GM18517 (cell line): ENCODE measurements around the gene MAST2.
A peak's percentile ranks its signal among the peaks of the same experiment; 100 is the strongest.
"Not testable (repeated sequence)": the region's sequence is repeated elsewhere in the genome, so short reads cannot be mapped to it uniquely, and the experiment has no call there.

ENCODE experiments used
- ATAC-seq: cut with Tn5 transposase; IDR thresholded peaks from one replicate; pipeline ENCODE4 v1.9.1; 2021; ENCODE audit warnings: mild to moderate bottlenecking, moderate library complexity; ENCODE audit not compliant: unreplicated experiment

The MAST2 gene

DNA sequence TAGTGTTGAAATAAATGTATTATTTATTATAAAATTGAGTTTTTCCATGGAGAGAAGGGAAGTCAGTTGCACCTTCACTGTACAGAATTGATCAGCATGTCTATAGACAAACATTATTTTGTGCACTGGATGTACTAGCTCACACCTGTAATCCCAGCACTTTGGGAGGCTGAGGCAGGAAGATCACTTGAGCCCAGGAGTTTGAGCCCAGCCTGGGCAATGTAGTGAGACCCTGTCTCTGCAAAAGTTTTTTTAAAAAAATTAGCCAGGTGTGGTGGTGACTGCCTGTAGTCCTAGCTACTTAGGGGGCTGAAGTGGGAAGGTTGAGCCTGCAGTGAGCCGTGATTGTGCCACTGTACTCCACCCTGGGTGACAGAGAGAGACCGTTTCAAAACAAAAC lies 87.7 kb downstream of the MAST2 start:
- no peak for ATAC-seq

DNA sequence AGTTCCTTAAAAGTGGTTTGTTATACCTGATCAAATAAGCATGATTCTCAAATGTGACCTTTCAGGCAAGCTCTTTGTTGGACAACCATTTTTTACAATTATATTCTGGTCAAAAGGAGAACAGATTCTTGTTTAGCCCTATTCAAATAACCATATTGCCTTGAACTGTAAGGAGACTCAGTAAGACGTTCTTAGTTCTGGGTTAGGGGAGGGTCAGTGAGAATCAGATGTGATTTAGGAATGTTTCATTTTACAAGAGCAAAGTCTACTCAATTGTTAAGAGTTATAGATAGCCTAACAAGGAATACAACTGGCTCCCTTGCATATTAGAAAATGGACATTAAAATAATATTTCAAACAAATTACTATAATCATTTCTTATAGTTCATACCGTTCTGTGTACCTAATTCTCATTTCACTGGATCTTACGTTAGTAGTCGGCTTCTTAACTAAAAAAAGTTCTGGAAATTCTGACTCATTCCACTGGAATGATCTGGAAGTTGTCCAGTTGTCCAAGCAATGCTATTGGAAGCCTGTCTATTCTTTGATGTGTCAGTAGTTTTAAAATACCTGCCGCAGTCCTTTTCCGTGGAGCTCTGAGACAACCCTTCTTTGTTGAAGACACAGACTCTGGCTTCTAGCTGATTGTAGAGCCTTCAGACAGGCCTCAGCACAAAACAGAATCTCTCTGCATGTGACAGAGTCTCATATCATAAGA lies 88.8 kb downstream of the MAST2 start:
- ATAC-seq, result no peak

GRCh38 chr1:45894331-45894730 lies 90.9 kb downstream of the MAST2 start:
- ATAC-seq, result no peak

GRCh38 chr1:45894921-45895320 lies 91.5 kb downstream of the MAST2 start:
- ATAC-seq, result no peak

DNA sequence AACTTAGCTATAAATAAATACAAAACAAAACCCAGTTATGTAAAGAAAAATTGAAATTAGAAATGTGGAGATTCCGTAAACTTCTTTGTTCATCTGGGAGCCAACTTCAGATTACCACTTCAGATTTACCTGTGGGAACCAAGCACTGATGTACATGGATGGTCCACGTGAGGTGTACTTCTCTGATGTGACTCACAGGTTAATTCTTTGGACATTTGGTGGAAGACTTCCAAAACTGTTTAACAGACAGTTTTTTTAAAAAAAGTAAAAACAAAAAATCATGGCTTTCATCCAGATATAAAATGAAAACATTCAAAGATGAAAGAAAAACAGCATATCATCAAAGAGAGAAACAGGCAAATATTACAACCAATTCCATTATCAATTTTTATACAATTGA lies 92.0 kb downstream of the MAST2 start:
- no peak for ATAC-seq

DNA sequence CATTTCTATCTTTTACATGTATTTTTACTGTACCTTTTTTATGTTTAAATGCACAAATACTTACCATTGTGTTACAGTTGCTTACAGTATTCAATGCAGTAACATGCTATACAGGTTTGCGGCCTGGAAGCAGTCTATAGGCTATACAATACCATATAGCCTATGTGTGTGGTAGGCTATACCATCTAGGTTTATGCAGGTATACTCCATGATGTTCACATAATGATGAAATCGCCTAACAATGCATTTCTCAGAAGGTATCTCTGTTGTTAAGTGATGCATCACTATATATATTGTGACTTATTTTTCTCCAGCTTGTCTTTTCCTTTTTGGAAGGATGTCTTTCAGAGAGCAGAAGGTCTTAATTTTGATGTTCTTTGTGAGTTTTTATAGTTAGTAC lies 103.5 kb downstream of the MAST2 start:
- no peak for ATAC-seq

GRCh38 chr1:45908611-45909140 lies 105.3 kb downstream of the MAST2 start:
- ATAC-seq, result no peak

- no peak for ATAC-seq
Measured at GRCh38 chr1:45911634-45912033, 108.2 kb downstream of the MAST2 start.

DNA sequence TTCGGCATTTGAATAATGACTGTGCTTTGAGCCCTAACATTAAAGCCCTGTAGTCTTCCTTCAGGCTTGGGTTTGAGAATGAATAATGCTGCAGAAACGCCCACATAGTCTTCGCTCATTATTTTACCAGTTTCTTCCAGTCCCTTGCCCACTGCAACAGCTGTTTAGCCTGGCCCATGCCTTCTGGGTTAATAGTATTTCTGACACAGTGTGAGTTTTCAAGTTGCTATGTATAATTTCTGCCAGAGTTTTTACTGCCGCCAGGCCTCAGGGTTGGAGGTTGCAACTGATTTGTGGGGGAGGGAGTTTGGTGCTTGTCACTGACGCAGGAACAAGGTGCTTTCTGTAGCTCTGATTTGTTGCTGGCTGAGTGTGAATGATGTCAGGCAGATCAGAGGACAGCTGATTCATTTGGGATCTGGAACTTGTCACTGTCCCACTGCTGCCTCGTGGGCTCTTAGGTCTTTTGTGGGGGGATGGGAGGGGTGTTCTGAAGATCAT lies 109.8 kb downstream of the MAST2 start:
- ATAC-seq, result peak; percentile 75

GRCh38 chr1:45913731-45914501 lies 110.5 kb downstream of the MAST2 start:
- ATAC-seq, result no peak

- no peak for ATAC-seq
Measured at GRCh38 chr1:45914836-45915235, 111.4 kb downstream of the MAST2 start.

- ATAC-seq, result no peak
Measured at GRCh38 chr1:45922374-45922773, 119.0 kb downstream of the MAST2 start.

DNA sequence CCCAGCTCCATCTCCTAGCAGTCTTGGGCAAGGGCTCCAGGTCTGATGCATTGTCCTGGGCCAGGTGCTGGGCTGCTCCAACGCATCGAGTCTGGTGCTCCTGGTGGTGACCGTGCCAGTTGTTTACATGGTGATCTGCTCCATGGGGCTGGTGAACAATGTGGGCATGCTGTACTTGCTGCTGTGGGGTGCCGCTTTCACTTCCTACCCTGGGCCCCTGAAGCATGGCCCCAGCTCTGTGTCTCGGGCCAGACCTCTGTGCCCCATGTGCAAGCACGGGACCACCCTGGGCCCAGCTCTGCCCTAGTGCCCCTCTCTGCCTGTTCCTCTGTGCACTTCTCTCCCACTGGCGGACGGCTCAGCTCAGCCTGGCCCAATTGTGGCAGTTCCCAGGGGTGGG lies 119.4 kb downstream of the MAST2 start:
- no peak for ATAC-seq

GRCh38 chr1:45923343-45923742 lies 119.9 kb downstream of the MAST2 start:
- no peak for ATAC-seq

GRCh38 chr1:45924736-45925135 lies 121.3 kb downstream of the MAST2 start:
- no peak for ATAC-seq

DNA sequence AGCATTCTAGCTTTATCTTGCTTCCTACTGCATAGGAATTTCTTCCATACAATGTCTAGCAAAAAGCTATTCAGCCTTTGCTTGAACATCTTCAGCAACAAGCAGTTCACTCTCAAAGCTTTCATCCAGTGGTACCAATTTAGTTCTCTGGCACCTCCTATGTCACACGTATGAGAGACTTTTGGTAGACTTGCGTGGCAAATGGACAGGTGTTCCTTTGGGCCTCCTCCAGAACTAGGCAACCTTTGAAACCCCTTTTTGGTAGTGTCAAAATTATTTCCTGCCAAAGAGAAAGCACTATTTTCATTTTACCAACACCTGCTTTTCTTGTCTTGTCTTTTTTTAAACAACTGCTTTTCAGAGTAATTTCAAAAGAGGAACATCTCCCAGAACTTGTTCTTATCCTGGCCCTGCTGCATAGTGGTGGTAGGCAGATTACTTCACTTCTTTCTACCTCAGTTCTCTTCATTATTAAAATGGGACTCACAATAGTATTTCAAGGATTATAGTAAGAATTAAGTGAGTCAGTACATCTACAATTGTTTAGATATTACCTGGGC lies 122.4 kb downstream of the MAST2 start:
- ATAC-seq, result no peak

GRCh38 chr1:45926330-45926729 lies 122.9 kb downstream of the MAST2 start:
- ATAC-seq, result no peak

DNA sequence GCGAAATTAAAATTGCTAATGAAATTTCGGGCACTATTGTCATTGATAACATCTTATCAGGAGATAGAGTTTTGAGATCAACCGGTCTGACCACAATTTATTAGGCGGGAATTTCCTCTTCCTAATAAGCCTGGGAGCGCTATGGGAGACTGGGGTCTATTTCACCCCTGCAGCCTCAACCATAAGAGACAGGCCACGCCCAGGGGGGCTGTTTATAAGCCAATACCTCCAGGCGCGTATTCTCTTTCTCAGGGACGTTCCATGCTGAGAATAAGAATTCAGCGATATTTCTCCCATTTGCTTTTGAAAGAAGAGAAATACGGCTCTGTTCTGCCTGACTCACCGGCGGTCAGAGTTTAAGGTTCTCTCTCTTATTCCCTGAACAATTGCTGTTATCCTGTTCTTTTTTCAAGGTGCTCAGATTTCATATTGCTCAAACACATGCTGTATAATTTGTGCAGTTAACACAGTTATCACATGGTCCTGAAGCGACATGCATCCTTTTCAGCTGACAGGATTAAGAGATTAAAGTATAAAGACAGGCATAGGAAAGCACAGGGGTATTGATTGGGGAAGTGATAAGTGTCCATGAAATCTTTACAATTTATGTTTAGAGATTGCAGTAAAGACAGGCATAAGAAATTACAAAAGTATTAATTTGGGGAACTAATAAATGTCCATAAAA lies 124.0 kb downstream of the MAST2 start:
- not testable (repeated sequence) for ATAC-seq

DNA sequence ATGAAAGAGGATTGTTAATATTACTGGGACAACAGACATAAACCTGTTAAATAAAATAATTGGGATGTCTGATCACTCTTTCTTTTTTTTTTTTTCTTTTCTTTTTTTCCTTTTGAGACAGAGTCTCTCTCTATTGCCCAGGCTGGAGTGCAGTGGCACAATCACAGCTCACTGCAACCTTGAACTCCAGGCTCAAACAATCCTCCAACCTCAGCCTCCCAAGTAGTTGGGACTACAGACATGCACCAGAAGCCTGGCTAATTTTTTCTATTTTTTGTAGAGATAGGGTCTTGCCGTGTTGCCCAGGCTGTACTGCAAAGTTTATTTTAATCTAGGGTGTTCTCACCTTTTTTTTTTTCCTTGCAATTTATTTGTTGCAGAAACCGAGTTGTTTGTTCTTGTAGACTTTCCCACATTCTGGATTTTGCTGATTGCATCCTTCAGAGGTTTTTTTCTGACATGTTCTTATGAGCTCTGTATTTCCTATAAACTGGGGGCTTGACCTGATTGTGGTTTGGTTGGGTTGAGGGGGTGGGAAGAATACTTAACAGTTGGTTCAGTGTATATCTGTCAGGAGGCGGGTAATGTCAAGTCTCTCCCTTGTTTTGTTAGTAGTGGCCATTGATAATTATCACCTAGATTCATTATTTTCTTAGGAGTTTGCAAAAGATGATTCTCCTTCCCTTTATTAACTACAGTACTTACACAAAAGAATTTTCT lies 125.2 kb downstream of the MAST2 start:
- no peak for ATAC-seq

GRCh38 chr1:45929257-45929687 lies 125.9 kb downstream of the MAST2 start:
- ATAC-seq, result no peak
